Naive thymus-derived CD4-positive, alpha-beta T cell (primary cell): ENCODE results near the gene THSD4. TPM values are rescaled to one million over a fixed set of nuclear protein-coding genes. Genes with fewer than 3 reads are reported as not detected.

Source experiments
- ATAC-seq: fragments of 150-1000 bp; cut with Tn5 transposase; 2 replicates; pipeline ENCODE4 v1.10.0; 2021; ENCODE audit warnings: mild to moderate bottlenecking, moderate library complexity
- CTCF ChIA-PET: fragments of 350-600 bp; sonication (Branson Sonifier 250); formaldehyde crosslinking; loops from one replicate; lab custom pipeline; 2021; ENCODE audit warnings: antibody characterized with exemption; lab: Charles Lee
- POLR2A ChIA-PET: fragments of 350-600 bp; sonication (Branson Sonifier 250); formaldehyde crosslinking; loops from one replicate; lab custom pipeline; 2021; ENCODE audit warnings: antibody characterized with exemption, inconsistent platforms; lab: Charles Lee
- DNase-seq, 9 donors: peaks; one replicate each; pipeline versions ENCODE4 v3.0.0 to v3.0.0-alpha.2; 2020 to 2022; ENCODE audit warnings: mixed read lengths in 1 of 9
- H3K27ac ChIP-seq: one replicate; pipeline ENCODE4 v1.7.0; 2013; ENCODE audit warnings: mild to moderate bottlenecking, low read depth, low read length, moderate library complexity
- H3K27me3 ChIP-seq, 2 donors: one replicate each; pipeline ENCODE4 v1.7.0; 2013; ENCODE audit warnings: low read length in 2 of 2, mild to moderate bottlenecking in 2 of 2, moderate library complexity in 2 of 2; ENCODE audit not compliant: control insufficient read depth in 2 of 2, insufficient read depth in 2 of 2
- H3K36me3 ChIP-seq, 3 experiments: 1 replicate in 2 of 3; 2 replicates in 1 of 3; pipeline ENCODE4 v1.7.0; 2013; ENCODE audit warnings: low read length in 3 of 3, mild to moderate bottlenecking in 3 of 3, moderate library complexity in 1 of 3; ENCODE audit not compliant: insufficient read depth in 3 of 3, control insufficient read depth in 2 of 3
- H3K4me1 ChIP-seq, 2 donors: one replicate each; pipeline ENCODE4 v1.7.0; 2013; ENCODE audit warnings: low read length in 2 of 2, mild to moderate bottlenecking in 2 of 2, moderate library complexity in 1 of 2; ENCODE audit not compliant: control insufficient read depth in 2 of 2, insufficient read depth in 2 of 2
- H3K4me3 ChIP-seq: 2 replicates; pipeline ENCODE4 v1.7.0; 2013; ENCODE audit warnings: mild to moderate bottlenecking, low read length
- H3K9me3 ChIP-seq, 3 experiments: 1 replicate in 2 of 3; 2 replicates in 1 of 3; pipeline ENCODE4 v1.7.0; 2013; ENCODE audit warnings: low read length in 3 of 3; ENCODE audit not compliant: control insufficient read depth in 2 of 3
- H3K27ac Mint-ChIP-seq, 9 donors: one replicate each; pipeline ENCODE4 v1.8.0; 2020 to 2022; ENCODE audit warnings: mixed read lengths in 9 of 9, mild to moderate bottlenecking in 8 of 9, moderate library complexity in 5 of 9, inconsistent platforms in 2 of 9
- H3K27me3 Mint-ChIP-seq, 5 donors: one replicate each; pipeline ENCODE4 v1.8.0; 2021 to 2022; ENCODE audit warnings: mixed read lengths in 5 of 5, mild to moderate bottlenecking in 1 of 5
- H3K36me3 Mint-ChIP-seq, 5 donors: one replicate each; pipeline ENCODE4 v1.8.0; 2020 to 2022; ENCODE audit warnings: mixed read lengths in 5 of 5, mild to moderate bottlenecking in 3 of 5, inconsistent platforms in 1 of 5
- H3K4me1 Mint-ChIP-seq, 7 donors: one replicate each; pipeline ENCODE4 v1.8.0; 2020 to 2022; ENCODE audit warnings: mixed read lengths in 7 of 7, mild to moderate bottlenecking in 3 of 7, inconsistent platforms in 1 of 7
- H3K4me3 Mint-ChIP-seq, 10 donors: one replicate each; pipeline ENCODE4 v1.8.0; 2020 to 2022; ENCODE audit warnings: mild to moderate bottlenecking in 10 of 10, mixed read lengths in 10 of 10, moderate library complexity in 6 of 10, inconsistent platforms in 2 of 10
- H3K9me3 Mint-ChIP-seq, 11 donors: one replicate each; pipeline ENCODE4 v1.8.0; 2020 to 2022; ENCODE audit warnings: mixed read lengths in 11 of 11, mild to moderate bottlenecking in 4 of 11, inconsistent platforms in 1 of 11, moderate library complexity in 1 of 11
- intact Hi-C, 2 donors: fragments of 100-400 bp; cut with micrococcal nuclease; formaldehyde crosslinking; loops; one replicate each; pipeline ENCODE4 v1.15.1; 2023
- polyA plus RNA-seq, 2 donors: library from polyadenylated mRNA; unstranded; fragments of 300-500 nt; fragmentation: Illumina TruSeq; gene quantifications; one replicate each; pipeline ENCODE4 v1.2.3, GENCODE V29; 2021
- total RNA-seq, 6 experiments: library from RNA in 5 of 6; stranded (reverse) in 5 of 6; gene quantifications; 1 replicate in 5 of 6; 2 replicates in 1 of 6; pipeline ENCODE4 v1.2.3 and lab custom pipeline; 2021 to 2026

Gene THSD4
- total and polyA plus RNA-seq, 7 experiments from 2014 or later = not detected

DNA sequence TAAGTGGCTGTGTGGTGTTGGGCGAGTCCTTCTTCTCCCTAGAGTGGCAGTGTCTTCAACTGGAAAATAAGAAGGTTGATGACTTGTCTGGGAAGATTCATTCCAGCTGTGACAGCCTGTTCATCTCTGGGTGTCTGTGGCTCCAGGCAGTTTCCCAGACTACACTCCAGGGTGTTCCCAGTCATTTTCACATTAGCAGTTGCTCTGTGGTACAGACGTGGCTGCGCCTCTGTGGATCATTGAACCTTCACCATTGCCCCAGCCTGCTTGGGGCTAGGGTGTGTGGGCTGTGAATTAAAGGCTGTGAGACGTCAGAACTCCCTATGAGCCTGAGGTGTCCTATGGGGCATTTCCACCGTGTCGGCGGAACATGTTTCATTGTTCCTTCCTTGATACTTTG lies 455.5 kb downstream of the THSD4 start:
- intact Hi-C loops = no loop called here
- Mint-ChIP-seq H3K27ac (no peak overlapping the region), H3K36me3 (no peaks in the 10 kb centered on the region), H3K4me1 (no peaks in the 10 kb centered on the region), H3K4me3 (no peak overlapping the region), H3K9me3 (peaks cover 0 to 2% (median 0%) of the 10 kb centered on the region in 11 donors), H3K27me3 (peaks cover 20 to 56% (median 34%) of the 10 kb centered on the region in 5 donors)
- CTCF ChIA-PET = no interaction called here
- no peaks in the 10 kb centered on the region for H3K9me3 ChIP-seq
- H3K27me3 ChIP-seq = no peaks in the 10 kb centered on the region
- H3K27ac ChIP-seq = no peak overlapping the region
- H3K4me1 ChIP-seq = no peaks in the 10 kb centered on the region
- POLR2A ChIA-PET = no interaction called here
- no peak for DNase-seq
- H3K36me3 ChIP-seq = no peaks in the 10 kb centered on the region
- ATAC-seq = no peak
- H3K4me3 ChIP-seq = no peak overlapping the region

DNA sequence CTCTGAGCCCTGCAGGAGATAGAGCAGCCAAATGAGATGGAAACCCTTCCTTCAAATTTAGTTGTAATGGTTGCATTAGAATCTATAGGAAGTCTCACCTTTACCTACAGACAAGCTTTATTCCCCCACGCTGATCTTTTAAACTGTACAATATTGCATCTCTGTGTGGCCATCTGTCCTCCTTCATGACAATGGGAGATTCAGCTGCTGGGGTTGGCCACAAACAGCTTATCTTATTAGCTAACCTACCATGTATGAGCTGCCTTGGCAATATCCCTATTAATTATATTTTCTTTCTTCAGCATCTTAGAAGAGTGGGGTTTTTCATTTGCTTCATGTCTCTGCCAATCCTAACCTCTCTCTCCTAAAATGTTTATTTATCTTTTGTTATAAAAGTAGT lies 456.4 kb downstream of the THSD4 start:
- H3K27me3 Mint-ChIP-seq = peaks cover 20 to 53% (median 34%) of the 10 kb centered on the region in 5 donors
- ChIA-PET POLR2A (no interaction called here), CTCF (no interaction called here)
- intact Hi-C loops = no loop called here
- H3K36me3 Mint-ChIP-seq = no peaks in the 10 kb centered on the region
- Histone ChIP-seq H3K27me3 (no peaks in the 10 kb centered on the region), H3K4me1 (no peaks in the 10 kb centered on the region), H3K4me3 (no peak overlapping the region), H3K9me3 (no peaks in the 10 kb centered on the region), H3K27ac (no peak overlapping the region), H3K36me3 (no peaks in the 10 kb centered on the region)
- no peak overlapping the region for H3K27ac Mint-ChIP-seq
- no peak for ATAC-seq
- no peak for DNase-seq
- H3K4me1 Mint-ChIP-seq = no peaks in the 10 kb centered on the region
- peaks cover 0 to 2% (median 0%) of the 10 kb centered on the region in 11 donors for H3K9me3 Mint-ChIP-seq
- H3K4me3 Mint-ChIP-seq = no peak overlapping the region

DNA sequence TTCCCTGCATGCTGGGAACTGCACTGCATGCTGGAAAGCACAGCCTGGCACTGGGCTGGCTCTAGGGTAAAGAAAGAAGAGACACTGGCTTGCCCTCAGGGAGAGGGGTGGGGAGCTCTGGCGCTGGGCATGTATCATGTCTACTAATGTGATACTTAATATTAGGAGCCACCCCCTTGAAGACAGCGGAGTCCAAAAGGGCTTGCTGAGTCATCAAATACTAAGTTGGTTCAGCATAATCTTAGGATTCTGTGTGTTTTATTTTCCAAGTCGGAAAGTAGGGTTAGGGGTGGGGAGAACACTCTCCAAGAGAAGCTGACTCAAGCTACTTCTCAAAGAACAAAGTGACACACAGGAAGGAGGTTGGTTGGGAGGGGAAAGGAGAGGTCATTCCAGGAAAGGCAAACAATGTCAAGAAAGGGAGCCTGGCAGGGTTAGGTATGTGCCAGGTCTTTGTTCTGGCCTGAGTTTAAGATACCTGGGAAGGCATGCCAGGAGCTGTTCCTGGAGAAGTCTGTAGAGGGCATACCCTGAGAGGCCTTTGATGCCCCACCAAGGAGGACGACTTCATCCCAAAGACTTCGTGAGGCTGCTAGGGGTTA lies 457.3 kb downstream of the THSD4 start:
- H3K27ac Mint-ChIP-seq = no peak overlapping the region
- H3K36me3 Mint-ChIP-seq = no peaks in the 10 kb centered on the region
- peaks cover 19 to 44% (median 34%) of the 10 kb centered on the region in 5 donors for H3K27me3 Mint-ChIP-seq
- H3K9me3 Mint-ChIP-seq = peaks cover 0 to 2% (median 0%) of the 10 kb centered on the region in 11 donors
- no peak for ATAC-seq
- no peak overlapping the region for H3K4me3 ChIP-seq
- H3K27me3 ChIP-seq = no peaks in the 10 kb centered on the region
- ChIA-PET CTCF (no interaction called here), POLR2A (no interaction called here)
- intact Hi-C loops = no loop called here
- H3K36me3 ChIP-seq = no peaks in the 10 kb centered on the region
- H3K4me3 Mint-ChIP-seq = no peak overlapping the region
- H3K4me1 ChIP-seq = no peaks in the 10 kb centered on the region
- no peak for DNase-seq
- no peaks in the 10 kb centered on the region for H3K4me1 Mint-ChIP-seq
- no peak overlapping the region for H3K27ac ChIP-seq
- H3K9me3 ChIP-seq = no peaks in the 10 kb centered on the region

DNA sequence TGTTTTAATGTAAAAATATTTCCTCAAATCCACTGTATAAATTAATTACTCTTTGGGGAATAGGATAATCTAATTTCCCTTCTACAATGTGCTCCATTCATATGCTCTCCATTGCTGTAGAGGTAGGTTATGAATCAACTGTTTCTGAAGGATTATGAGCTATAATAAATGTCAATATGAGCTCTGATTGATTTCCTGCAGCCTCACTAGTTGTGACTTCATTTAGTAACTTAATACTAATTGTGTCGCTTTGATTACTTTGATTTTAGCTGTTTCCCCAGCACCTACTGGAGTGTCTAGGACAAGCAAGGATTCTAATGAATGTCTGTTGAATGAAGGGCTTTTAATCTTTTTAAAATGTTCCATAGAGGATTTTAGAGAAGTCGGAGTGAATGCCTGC lies 458.3 kb downstream of the THSD4 start:
- CTCF ChIA-PET = no interaction called here

DNA sequence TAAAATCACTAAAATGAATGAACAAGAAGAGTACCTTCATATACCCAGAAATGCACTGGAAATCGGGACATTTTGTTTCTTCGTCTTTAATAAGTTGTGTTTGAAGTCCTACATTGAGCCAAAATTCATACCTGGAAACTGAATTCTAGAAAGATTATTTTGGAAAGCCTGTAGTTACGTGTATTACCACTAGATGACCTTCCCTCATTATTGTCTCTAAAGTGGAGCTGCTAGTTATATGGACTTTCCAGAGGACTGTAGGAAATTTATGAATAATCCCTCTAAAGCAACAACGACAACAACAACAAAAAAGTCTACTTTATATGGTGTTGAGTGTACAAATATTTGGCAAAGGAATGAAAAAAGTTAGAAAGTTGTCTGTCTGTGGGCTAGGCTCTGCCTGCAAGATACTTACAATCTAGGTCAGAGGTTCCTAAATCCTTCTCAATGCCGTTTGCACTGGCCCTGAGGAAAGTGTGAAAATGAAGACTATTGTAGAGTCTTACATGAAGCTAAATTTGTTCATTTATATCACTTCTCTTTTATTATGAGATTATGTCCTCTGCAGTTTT lies 460.3 kb downstream of the THSD4 start:
- Histone ChIP-seq H3K27me3 (no peaks in the 10 kb centered on the region), H3K27ac (no peak overlapping the region), H3K36me3 (no peaks in the 10 kb centered on the region), H3K4me1 (no peaks in the 10 kb centered on the region), H3K9me3 (no peaks in the 10 kb centered on the region), H3K4me3 (no peak overlapping the region)
- H3K36me3 Mint-ChIP-seq = no peaks in the 10 kb centered on the region
- ChIA-PET POLR2A (no interaction called here), CTCF (no interaction called here)
- no peak overlapping the region for H3K4me3 Mint-ChIP-seq
- H3K27me3 Mint-ChIP-seq = peaks cover 15 to 31% (median 25%) of the 10 kb centered on the region in 5 donors
- intact Hi-C loops = no loop called here
- no peak for ATAC-seq
- no peak for DNase-seq
- peaks cover 0 to 2% (median 0%) of the 10 kb centered on the region in 11 donors for H3K9me3 Mint-ChIP-seq
- no peak overlapping the region for H3K27ac Mint-ChIP-seq
- no peaks in the 10 kb centered on the region for H3K4me1 Mint-ChIP-seq

More for the DNA sequence above, 458.3 kb downstream of the THSD4 start:
- Mint-ChIP-seq H3K4me3 (no peak overlapping the region), H3K27ac (no peak overlapping the region), H3K9me3 (peaks cover 0 to 2% (median 0%) of the 10 kb centered on the region in 11 donors), H3K27me3 (peaks cover 20 to 38% (median 28%) of the 10 kb centered on the region in 5 donors), H3K4me1 (no peaks in the 10 kb centered on the region), H3K36me3 (no peaks in the 10 kb centered on the region)
- no peak overlapping the region for H3K27ac ChIP-seq
- H3K9me3 ChIP-seq = no peaks in the 10 kb centered on the region
- POLR2A ChIA-PET = no interaction called here
- no peaks in the 10 kb centered on the region for H3K36me3 ChIP-seq
- intact Hi-C loops = no loop called here
- ATAC-seq (no peak), DNase-seq (no peak)
- no peaks in the 10 kb centered on the region for H3K27me3 ChIP-seq
- no peaks in the 10 kb centered on the region for H3K4me1 ChIP-seq
- H3K4me3 ChIP-seq = no peak overlapping the region

DNA sequence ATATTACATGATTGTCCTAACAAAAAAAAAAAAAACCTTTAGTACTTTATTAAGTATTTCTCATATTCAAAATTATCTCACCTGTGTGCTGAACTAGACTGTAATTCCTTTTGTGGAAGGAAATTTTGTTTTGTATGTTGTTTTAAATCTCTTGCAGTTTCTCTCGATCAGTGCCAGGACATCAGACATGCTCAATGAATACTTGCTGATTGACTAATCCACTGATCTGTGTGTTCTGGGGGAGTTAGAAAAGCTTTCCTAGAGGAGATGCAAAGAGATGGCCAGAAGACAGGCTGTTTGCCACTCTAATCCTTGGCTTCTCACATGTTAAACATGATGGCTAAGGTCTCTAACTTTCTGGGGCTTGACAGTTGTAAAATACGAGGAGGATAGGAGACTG lies 461.8 kb downstream of the THSD4 start:
- ChIA-PET POLR2A (no interaction called here), CTCF (no interaction called here)
- no peak for DNase-seq
- no peaks in the 10 kb centered on the region for H3K36me3 ChIP-seq
- H3K9me3 ChIP-seq = no peaks in the 10 kb centered on the region
- Mint-ChIP-seq H3K27me3 (peaks cover 22 to 40% (median 28%) of the 10 kb centered on the region in 5 donors), H3K4me3 (no peak overlapping the region), H3K9me3 (peaks cover 0 to 2% (median 0%) of the 10 kb centered on the region in 11 donors), H3K4me1 (no peaks in the 10 kb centered on the region), H3K36me3 (no peaks in the 10 kb centered on the region), H3K27ac (no peak overlapping the region)
- no peak overlapping the region for H3K27ac ChIP-seq
- H3K27me3 ChIP-seq = no peaks in the 10 kb centered on the region
- no peak overlapping the region for H3K4me3 ChIP-seq
- intact Hi-C loops = no loop called here
- H3K4me1 ChIP-seq = no peaks in the 10 kb centered on the region
- no peak for ATAC-seq

DNA sequence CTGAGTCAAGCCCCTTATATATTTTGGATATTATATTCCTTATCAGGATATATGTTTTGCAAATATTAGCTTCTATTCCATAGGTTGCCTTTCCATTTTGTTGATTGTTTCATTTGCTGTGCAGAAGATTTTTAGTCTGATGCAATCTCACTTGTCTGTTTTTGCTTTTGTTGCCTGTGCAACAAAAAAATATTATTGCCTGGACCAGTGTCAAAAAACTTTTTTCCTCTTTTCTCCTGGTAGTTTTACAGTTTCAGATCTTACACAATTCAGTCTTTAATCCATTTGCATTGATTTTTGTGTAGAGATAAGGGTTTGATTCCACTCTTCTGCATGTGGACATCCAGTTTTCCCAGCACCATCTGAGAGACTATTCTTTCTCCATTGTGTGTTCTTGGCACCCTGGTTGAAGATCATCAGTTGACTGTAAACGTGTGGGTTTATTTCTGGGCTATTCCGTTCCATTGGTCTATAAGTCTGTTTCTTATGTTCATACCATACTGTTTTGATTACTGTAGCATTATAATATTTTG lies 466.2 kb downstream of the THSD4 start:
- H3K9me3 ChIP-seq = peaks cover 0 to 12% (median 6%) of the 10 kb centered on the region in 3 experiments
- H3K4me1 ChIP-seq = no peaks in the 10 kb centered on the region
- ChIA-PET CTCF (no interaction called here), POLR2A (no interaction called here)
- DNase-seq = no peak
- Mint-ChIP-seq H3K36me3 (peaks cover 0 to 10% (median 4%) of the 10 kb centered on the region in 5 donors), H3K4me3 (no peak overlapping the region), H3K27ac (no peak overlapping the region), H3K27me3 (peaks cover 9 to 40% (median 26%) of the 10 kb centered on the region in 5 donors), H3K4me1 (no peaks in the 10 kb centered on the region), H3K9me3 (peaks cover 0 to 35% (median 15%) of the 10 kb centered on the region in 11 donors)
- intact Hi-C loops = no loop called here
- no peaks in the 10 kb centered on the region for H3K27me3 ChIP-seq
- no peaks in the 10 kb centered on the region for H3K36me3 ChIP-seq
- H3K4me3 ChIP-seq = no peak overlapping the region
- ATAC-seq = no peak
- no peak overlapping the region for H3K27ac ChIP-seq
